ENCODE measurements around the gene SEMA6C. TPM values are rescaled to one million over a fixed set of nuclear protein-coding genes. Genes with fewer than 3 reads are reported as not detected.

The SEMA6C gene
- total and polyA plus RNA-seq, 8 donors = 0.47 to 24.1 (median 2.2) TPM

GRCh38 chr1:151176514-151177045 is 30.1 kb upstream of the SEMA6C start:
- FAIRE-seq = no peak
- H3K9me3 ChIP-seq = no peaks in the 10 kb centered on the region
- H3K36me3 ChIP-seq = peaks cover 0 to 43% (median 18%) of the 10 kb centered on the region in 3 donors
- WGBS, 2 donors = 92 to 94% methylated on average over 17 of the region's 17 CpGs
- H3K27me3 ChIP-seq = no peaks in the 10 kb centered on the region
- intact Hi-C loops (cut with DNase I) = no loop called here
- no peak overlapping the region for H3K27ac ChIP-seq
- DNase-seq = no peak
- TF ChIP-seq CTCF (IDR thresholded peaks at IDR 0.05) = no peak
- no peak overlapping the region for H3K4me3 ChIP-seq
- ATAC-seq = no peak
- H3K4me1 ChIP-seq = no peaks in the 10 kb centered on the region

GRCh38 chr1:151175863-151176262 is 29.4 kb upstream of the SEMA6C start, which contains the start of gene TMOD4:
TMOD4 (minus strand) TSS chr1:151175981; CDS start chr1:151174875, 1,106 bp downstream.
- FAIRE-seq (no peak), DNase-seq (no peak), ATAC-seq (peak in 3 of 4 donors; percentile 49 to 71 (median 60))
- Histone ChIP-seq H3K4me3 (no peak within 1 kb of the TSS), H3K27me3 (no peaks in the 10 kb centered on the region), H3K27ac (no peak within 1 kb of the TSS), H3K4me1 (no peaks in the 10 kb centered on the region), H3K9me3 (no peaks in the 10 kb centered on the region), H3K36me3 (peaks cover 0 to 36% (median 12%) of the 10 kb centered on the region in 3 donors)
- TF ChIP-seq CTCF (IDR thresholded peaks at IDR 0.05) = peak in 1 of 4 donors; percentile 30
- intact Hi-C loops (cut with DNase I) = no loop called here
- 54 to 61% methylated on average over 4 of the region's 4 CpGs for WGBS, 2 donors

GRCh38 chr1:151175041-151175741 is 28.8 kb upstream of the SEMA6C start:
- peaks cover 0 to 30% (median 9%) of the 10 kb centered on the region in 3 donors for H3K36me3 ChIP-seq
- TF ChIP-seq CTCF (IDR thresholded peaks at IDR 0.05) = no peak
- no peak overlapping the region for H3K27ac ChIP-seq
- H3K27me3 ChIP-seq = no peaks in the 10 kb centered on the region
- H3K4me1 ChIP-seq = no peaks in the 10 kb centered on the region
- no peak overlapping the region for H3K4me3 ChIP-seq
- no peak for DNase-seq
- FAIRE-seq = no peak
- WGBS, 2 donors = 68 to 77% methylated on average over 6 of the region's 6 CpGs
- H3K9me3 ChIP-seq = no peaks in the 10 kb centered on the region
- no peak for ATAC-seq
- intact Hi-C loops (cut with DNase I) = no loop called here

- FAIRE-seq = no peak
- Histone ChIP-seq H3K27ac (no peak overlapping the region), H3K4me3 (no peak overlapping the region), H3K27me3 (no peaks in the 10 kb centered on the region), H3K9me3 (no peaks in the 10 kb centered on the region), H3K4me1 (peaks cover 5 to 8% (median 7%) of the 10 kb centered on the region in 3 donors), H3K36me3 (peaks cover 0 to under 1% (median 0%) of the 10 kb centered on the region in 3 donors)
- 78 to 85% methylated on average over 5 of the region's 5 CpGs for WGBS, 2 donors
- no peak for DNase-seq
- intact Hi-C loops (cut with DNase I) = no loop called here
- no peak for TF ChIP-seq CTCF (IDR thresholded peaks at IDR 0.05)
- no peak for ATAC-seq
These were observed 24.8 kb upstream of the SEMA6C start for GRCh38 chr1:151171190-151171589.

DNA sequence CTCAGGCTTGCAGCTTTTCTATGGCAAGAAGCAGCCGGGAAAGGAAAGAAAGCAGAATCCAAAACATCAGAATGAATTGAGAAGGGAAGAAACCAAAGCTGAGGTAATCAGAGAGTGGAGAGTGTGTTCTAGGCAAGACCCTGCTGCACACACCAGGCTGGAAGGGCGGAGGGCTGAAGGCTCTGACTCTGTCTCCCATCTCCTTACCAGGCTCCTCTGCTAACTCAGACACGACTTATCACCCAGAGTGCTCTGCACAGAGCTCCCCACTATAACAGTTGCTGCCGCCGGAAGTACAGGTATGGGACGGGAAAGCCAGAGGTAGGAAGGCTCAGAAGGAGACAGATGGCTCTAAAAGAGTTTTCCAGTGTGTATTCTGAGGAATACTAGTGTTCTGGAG is 20.7 kb upstream of the SEMA6C start:
- WGBS, 2 donors = 87 to 95% methylated on average over 6 of the region's 6 CpGs
- Histone ChIP-seq H3K4me1 (peaks cover 7 to 13% (median 8%) of the 10 kb centered on the region in 3 donors), H3K9me3 (no peaks in the 10 kb centered on the region), H3K27me3 (no peaks in the 10 kb centered on the region), H3K4me3 (peak overlapping the region in 2 of 4 donors; percentile 68 to 72), H3K36me3 (no peaks in the 10 kb centered on the region), H3K27ac (no peak overlapping the region)
- no peak for FAIRE-seq
- ATAC-seq = no peak
- no peak for DNase-seq
- TF ChIP-seq CTCF (IDR thresholded peaks at IDR 0.05) = no peak
- intact Hi-C loops (cut with DNase I) = no loop called here

Measured in pancreas (tissue), 10 donors.